Fibroblast of peridontal ligament (primary cell): ENCODE measurements around the gene DGKG.

ENCODE experiments used
- DNase-seq: peaks from one replicate; pipeline ENCODE4 v3.0.0-alpha.2; 2010; ENCODE audit errors: extremely low read depth

The DGKG gene

DNA sequence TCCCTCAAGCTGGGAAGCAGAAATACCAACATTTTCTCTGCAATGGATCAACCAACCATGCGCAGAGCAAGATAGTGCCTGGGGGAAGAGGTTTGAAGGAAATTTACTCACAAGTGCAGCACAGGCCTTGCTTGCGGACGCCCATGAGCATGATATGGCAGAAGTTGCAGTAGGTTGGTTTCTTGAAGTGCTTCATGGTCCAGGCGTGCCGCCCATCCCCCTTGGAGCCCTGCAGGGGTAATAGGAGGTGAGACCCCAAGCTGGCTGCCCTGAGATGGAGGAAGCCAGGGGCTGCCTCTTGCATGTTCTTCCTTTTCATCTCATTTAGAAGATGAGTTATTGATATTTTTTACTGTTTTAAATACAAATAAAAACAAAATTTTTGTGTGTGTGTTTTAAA lies 86.6 kb downstream of the DGKG start:
- no peak for DNase-seq

DNA sequence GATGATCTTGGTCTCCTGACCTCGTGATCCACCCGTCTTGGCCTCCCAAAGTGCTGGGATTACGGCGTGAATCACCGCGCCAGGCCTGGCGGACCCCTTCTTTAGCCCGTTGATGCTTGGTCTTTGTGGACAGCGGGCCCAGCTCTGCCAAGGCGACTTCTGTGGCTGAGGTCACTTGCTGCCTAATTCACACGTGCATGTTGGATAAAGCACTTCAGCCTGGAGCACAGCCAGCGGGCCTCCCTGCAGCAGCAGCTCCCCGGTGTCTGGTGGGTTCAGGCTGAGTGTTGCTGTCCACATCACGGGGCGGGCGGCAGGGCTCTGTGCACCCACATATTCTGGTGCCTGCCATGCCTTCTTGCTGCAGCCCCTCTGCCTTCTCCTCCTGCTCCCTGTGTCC lies 88.4 kb downstream of the DGKG start:
- DNase-seq = no peak

DNA sequence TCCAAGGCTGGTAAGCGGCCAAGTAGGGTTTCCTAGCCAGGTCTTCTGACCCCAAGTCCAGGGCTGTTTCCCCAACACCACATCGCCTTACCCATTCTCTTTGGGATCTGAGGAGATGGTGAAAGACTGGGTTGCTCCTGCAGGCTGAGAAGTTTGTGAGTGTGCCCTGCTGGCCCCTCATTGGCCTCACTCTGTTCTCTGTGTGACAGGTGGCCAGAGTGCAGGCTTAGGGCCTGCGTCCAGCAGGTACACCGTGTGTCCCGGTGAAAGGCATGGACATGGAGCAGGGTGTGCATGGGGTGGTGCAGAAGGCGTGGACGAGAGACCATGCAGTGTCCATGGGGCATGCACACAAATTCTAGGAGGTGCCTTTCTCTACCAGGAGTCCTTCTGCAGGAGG lies 91.3 kb downstream of the DGKG start:
- no peak for DNase-seq

DNA sequence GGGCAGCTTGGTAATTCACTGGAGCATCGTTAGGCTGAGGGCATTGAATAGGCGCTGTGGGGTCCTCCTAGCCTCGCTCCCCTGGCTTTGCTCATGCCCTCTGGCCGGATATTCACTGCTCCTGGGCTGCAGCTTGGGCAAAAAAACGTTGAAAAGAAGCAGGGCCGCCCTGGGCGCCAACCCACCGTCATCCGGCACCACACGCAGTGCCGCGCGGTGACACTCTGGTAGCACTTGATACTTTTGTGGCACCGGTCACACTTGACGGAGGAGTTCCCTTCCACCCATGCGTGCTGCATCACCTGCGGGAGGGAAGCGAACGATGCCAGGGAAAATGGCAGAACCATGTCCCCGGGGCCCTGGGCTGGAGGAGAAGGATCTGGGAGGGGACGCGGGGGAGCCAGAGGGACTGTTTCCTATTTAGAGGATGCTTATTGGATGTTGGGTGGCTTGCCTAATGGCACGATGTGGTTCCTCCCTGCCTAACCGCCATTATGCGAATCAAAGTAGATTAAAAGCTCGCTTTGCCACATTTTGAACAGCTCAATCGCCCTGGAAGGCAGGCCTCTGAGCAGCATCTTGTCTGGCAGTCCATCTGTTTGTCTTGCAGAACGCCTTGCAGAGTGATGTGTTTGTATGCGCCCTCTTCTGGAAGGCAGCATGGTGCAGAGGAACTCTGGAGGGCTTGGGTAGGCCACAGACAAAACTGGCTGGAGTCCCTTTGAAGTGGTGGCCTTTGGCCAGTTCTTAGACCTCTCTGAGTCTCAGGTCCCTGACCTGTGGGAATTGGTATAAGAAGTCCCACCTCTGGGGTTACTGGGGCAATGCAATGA lies 93.2 kb downstream of the DGKG start:
- peak; percentile 38 for DNase-seq

GRCh38 chr3:186267758-186268157 lies 94.3 kb downstream of the DGKG start:
- DNase-seq = no peak

DNA sequence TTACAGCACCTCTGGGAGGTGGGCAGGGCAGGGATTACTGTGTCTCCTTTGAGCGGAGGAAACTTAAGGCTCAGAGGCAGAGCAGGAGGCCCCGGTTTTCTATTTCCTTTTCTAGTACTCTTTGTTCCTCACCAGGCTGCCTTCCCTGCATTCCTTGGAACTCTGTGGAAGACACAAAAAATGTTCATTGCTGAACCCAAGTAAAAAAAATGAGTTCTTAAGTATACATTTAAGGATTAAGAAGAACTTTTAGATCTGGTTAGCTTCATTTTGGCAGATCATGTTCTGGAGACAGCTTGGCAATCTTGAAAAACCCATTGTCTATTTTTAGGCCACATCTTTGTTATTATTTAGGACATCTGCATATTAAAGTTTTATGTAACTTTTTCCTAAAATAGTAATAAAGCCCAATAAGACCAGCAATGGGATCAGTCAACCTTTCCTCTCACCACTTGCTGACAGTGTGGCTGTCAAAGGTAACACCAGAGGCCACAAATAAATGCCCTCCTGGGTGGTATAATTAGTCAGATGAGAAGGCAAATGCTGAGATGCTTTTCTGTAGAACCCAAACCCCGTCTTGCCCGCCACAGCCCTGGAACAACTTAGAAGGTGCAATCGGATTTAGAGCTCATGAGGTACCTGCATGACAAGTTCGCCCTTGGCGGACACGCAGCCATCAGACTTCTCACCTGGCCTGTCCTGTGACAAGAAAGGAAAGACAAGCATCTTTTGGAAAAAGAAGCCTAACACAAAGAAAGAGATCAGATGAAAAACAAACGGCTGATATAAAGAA lies 97.2 kb downstream of the DGKG start:
- DNase-seq = no peak

GRCh38 chr3:186261638-186262037 lies 100.4 kb downstream of the DGKG start:
- DNase-seq = no peak

DNA sequence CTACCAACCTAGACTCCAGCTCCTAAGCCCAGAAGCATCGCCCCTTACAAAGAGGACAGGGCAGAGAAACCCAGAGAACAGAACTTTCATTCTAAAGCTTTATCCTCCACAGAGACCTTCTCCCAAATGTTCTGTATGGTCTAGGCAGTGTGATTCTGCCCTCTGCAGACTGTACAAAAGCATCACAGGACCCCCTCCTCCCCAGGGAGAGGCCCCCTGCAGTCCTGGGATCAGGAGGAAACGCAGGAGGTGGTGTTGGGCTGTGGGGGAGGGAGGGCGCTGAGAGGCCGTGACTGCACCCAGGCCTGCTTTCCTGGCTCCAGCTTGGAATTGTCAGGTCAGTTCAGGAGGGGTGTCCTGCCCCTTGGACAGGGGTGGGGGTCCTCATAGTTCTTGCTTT lies 101.3 kb downstream of the DGKG start:
- DNase-seq = no peak

- DNase-seq = peak; percentile 59
Observed at GRCh38 chr3:186259612-186260383, 102.2 kb downstream of the DGKG start.

GRCh38 chr3:186258968-186259367 lies 103.1 kb downstream of the DGKG start:
- DNase-seq = no peak

GRCh38 chr3:186257866-186258265 lies 104.2 kb downstream of the DGKG start:
- DNase-seq = peak; percentile 12

DNA sequence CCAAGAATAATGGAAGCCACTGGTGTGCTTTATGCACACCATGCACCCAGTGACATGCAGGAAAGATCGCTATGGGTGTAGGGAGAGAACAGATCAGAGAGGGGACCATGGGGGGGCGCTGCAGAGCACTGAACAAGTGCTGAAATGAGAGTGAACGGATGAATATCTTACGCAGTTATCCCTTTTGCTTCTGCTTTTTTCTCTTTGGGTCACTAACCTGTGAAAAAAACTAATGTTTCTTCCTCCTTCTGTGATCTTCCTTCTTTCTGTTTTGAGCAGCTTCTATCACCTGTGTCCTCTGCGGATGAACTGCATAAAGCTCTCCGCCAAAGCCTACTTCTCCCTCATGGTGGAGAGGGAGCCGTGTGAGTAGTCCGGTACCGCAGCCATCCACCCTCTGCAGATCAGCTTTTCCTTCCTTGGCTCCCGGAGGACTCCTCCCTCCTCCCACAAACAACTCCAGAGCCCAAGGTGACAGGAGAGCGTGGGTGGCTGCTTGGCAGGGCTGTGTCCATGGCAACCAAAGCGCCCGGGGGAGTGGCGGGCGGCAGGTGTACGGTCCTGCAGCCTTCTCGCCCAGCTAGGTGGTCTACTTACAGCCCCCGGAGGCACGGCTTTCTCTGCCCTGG lies 106.2 kb downstream of the DGKG start:
- no peak for DNase-seq

- no peak for DNase-seq
Observed at GRCh38 chr3:186254676-186255650, 107.1 kb downstream of the DGKG start.

DNA sequence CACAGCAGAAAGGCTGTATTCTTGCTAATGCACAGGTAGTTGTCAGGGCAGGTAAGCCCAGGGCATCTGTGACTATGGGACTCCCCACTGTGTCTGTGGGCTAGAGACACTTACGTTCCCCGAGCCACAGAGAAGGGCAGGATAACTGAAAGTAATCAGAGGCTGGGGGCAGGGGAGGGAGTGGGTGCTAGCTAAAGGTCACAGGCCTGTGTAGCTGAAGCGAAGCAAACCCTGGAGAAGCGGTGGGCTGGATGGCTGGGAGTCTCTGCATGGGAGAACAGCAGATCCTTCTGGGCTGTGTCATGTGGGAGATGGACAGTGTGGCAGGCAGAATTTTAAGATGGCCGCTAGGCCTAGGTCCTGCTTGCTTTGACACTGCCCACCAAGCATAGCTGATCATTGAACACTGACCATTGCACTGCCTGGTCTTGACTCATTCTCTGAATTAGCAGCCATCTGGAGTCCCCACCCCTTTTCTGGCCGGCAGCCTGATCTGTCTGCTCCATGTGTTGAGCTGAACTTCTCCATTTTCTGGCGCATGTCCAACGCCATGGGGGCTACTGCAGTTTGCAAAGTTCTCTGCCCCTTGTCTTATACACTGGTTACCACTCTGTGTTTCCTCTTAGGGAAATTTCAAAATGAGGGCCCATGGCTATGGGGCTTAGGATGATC lies 110.0 kb downstream of the DGKG start:
- no peak for DNase-seq

DNA sequence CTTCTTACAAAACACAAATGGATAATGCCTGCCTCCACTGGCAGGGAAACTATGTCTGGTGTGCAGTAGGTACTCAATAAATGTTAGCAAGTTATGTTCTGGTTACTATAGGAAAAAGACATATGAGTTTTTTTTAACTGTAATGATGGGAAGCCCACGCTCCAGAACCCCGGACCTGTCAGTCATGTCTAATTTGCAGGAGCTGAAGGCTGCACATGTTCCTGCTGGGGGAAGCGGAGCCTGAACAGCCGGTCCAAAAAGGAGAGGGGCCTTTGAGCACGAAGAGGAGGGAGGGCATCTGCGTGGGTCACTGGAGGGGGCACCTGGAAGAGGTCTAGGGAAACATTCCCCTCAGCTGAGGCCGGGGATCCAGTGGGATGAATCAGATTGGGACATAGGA lies 113.2 kb downstream of the DGKG start:
- no peak for DNase-seq

GRCh38 chr3:186247821-186248814 lies 113.9 kb downstream of the DGKG start:
- DNase-seq = no peak

GRCh38 chr3:186246941-186247340 lies 115.1 kb downstream of the DGKG start:
- DNase-seq = no peak

DNA sequence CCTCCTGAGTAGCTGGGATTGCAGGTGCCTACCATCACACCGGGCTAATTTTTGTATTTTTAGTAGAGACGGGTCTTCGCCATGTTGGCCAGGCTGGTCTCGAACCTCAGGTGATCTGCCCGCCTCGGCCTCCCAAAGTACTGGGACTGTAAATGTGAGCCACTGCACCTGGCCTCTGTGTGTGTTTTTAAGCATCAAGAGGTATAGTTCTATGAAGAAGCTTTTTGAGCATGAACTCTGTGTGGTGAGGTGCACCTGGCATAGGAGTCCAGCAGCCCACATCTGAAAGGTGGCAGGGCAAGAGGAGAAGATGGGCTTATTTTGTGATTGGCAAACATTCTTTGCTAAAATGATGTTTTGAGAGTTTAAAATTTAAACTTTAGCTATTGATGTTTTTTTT lies 118.0 kb downstream of the DGKG start:
- DNase-seq = no peak
